ENCODE results near the gene FASTKD1. TPM values are rescaled to one million over a fixed set of nuclear protein-coding genes. Genes with fewer than 3 reads are reported as not detected.
"Not testable (repeated sequence)": the region's sequence is repeated elsewhere in the genome, so short reads cannot be mapped to it uniquely, and the experiment has no call there.

Gene FASTKD1
- total and polyA plus RNA-seq, 2 donors (not counting 1 experiment from before 2014, with no cell fraction given), result 8.5 to 31.0 TPM

GRCh38 chr2:169542433-169542832 is 31.2 kb downstream of the FASTKD1 start:
- Histone ChIP-seq H2AFZ (ENCODE audit: insufficient read depth, low read depth, low read length, poor library complexity, severe bottlenecking) (no peak overlapping the region), H4K20me1 (ENCODE audit: control insufficient read depth, insufficient read depth, low read length, poor library complexity, severe bottlenecking) (no peaks in the 10 kb centered on the region), H3K36me3 (replicated peaks in 1 of 2; ENCODE audit: control extremely low read depth in 1 of 2, control insufficient read depth in 1 of 2, extremely low read depth in 1 of 2, insufficient read depth in 2 of 2, low read length in 1 of 2) (peaks cover 9 to 19% of the 10 kb centered on the region in 2 experiments), H3K4me3 (ENCODE audit: control extremely low read depth in 1 of 5, extremely low read depth in 1 of 5, insufficient read depth in 1 of 5, low read depth in 2 of 5, low read length in 4 of 5) (no peak overlapping the region), H3K79me2 (ENCODE audit: control insufficient read depth, insufficient read depth, low read length) (no peaks in the 10 kb centered on the region), H3K27ac (ENCODE audit: low read length in 2 of 2) (no peak overlapping the region), H3K4me2 (replicated peaks; ENCODE audit: low read depth, low read length, poor library complexity, severe bottlenecking) (no peak overlapping the region), H3K9me3 (ENCODE audit: control extremely low read depth in 1 of 3, control insufficient read depth in 2 of 3, insufficient read depth in 1 of 3, low read length in 2 of 3) (no peaks in the 10 kb centered on the region), H3K4me1 (ENCODE audit: control insufficient read depth in 2 of 2, insufficient read depth in 2 of 2, low read length in 2 of 2) (no peaks in the 10 kb centered on the region), H3K9ac (ENCODE audit: low read length) (no peak overlapping the region), H3K27me3 (replicated peaks in 1 of 4; ENCODE audit: control extremely low read depth in 1 of 4, control insufficient read depth in 3 of 4, insufficient read depth in 4 of 4, low read length in 3 of 4) (no peaks in the 10 kb centered on the region)
- no peak overlapping the region for H3K27ac Mint-ChIP-seq
- no peak overlapping the region for H3K4me3 Mint-ChIP-seq
- 100% methylated on average over 1 of the region's 3 CpGs for WGBS (ENCODE audit: insufficient coverage)
- ChIA-PET POLR2A (no interaction called here), CTCF (interaction anchor here (0.7 kb wide), 1 partner anchor 14 kb away, joined by 3 read pairs; no protein-coding TSS in a partner anchor)
- DNase-seq (no peak), ATAC-seq (ENCODE audit: low read depth) (no peak)
- H3K4me1 Mint-ChIP-seq, result no peaks in the 10 kb centered on the region
- no peaks in the 10 kb centered on the region for H3K9me3 Mint-ChIP-seq (ENCODE audit: insufficient read depth)
- intact Hi-C loops (cut with micrococcal nuclease), result no loop called here
- H3K27me3 Mint-ChIP-seq, result no peaks in the 10 kb centered on the region
- TF ChIP-seq, protein P1, sequence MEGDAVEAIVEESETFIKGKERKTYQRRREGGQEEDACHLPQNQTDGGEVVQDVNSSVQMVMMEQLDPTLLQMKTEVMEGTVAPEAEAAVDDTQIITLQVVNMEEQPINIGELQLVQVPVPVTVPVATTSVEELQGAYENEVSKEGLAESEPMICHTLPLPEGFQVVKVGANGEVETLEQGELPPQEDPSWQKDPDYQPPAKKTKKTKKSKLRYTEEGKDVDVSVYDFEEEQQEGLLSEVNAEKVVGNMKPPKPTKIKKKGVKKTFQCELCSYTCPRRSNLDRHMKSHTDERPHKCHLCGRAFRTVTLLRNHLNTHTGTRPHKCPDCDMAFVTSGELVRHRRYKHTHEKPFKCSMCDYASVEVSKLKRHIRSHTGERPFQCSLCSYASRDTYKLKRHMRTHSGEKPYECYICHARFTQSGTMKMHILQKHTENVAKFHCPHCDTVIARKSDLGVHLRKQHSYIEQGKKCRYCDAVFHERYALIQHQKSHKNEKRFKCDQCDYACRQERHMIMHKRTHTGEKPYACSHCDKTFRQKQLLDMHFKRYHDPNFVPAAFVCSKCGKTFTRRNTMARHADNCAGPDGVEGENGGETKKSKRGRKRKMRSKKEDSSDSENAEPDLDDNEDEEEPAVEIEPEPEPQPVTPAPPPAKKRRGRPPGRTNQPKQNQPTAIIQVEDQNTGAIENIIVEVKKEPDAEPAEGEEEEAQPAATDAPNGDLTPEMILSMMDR (IDR thresholded peaks at IDR 0.05), result no peak
- no peak for TF ChIP-seq EZH2 (IDR thresholded peaks at IDR 0.05; ENCODE audit: borderline replicate concordance, insufficient read depth, low read depth, low read length, poor library complexity, severe bottlenecking)

- no peak overlapping the region for H2AFZ ChIP-seq (ENCODE audit: insufficient read depth, low read depth, low read length, poor library complexity, severe bottlenecking)
- no peak overlapping the region for H3K27ac Mint-ChIP-seq
- no peaks in the 10 kb centered on the region for H3K4me1 Mint-ChIP-seq
- POLR2A ChIA-PET, result no interaction called here
- no peaks in the 10 kb centered on the region for H3K4me1 ChIP-seq (ENCODE audit: control insufficient read depth in 2 of 2, insufficient read depth in 2 of 2, low read length in 2 of 2)
- ATAC-seq (ENCODE audit: low read depth) (no peak), DNase-seq (no peak)
- no peak overlapping the region for H3K9ac ChIP-seq (ENCODE audit: low read length)
- H3K36me3 ChIP-seq (replicated peaks in 1 of 2; ENCODE audit: control extremely low read depth in 1 of 2, control insufficient read depth in 1 of 2, extremely low read depth in 1 of 2, insufficient read depth in 2 of 2, low read length in 1 of 2), result peaks cover 7 to 9% of the 10 kb centered on the region in 2 experiments
- H3K4me2 ChIP-seq (replicated peaks; ENCODE audit: low read depth, low read length, poor library complexity, severe bottlenecking), result no peak overlapping the region
- no peak overlapping the region for H3K4me3 ChIP-seq (ENCODE audit: control extremely low read depth in 1 of 5, extremely low read depth in 1 of 5, insufficient read depth in 1 of 5, low read depth in 2 of 5, low read length in 4 of 5)
- no peaks in the 10 kb centered on the region for H4K20me1 ChIP-seq (ENCODE audit: control insufficient read depth, insufficient read depth, low read length, poor library complexity, severe bottlenecking)
- H3K4me3 Mint-ChIP-seq, result no peak overlapping the region
- no peaks in the 10 kb centered on the region for H3K9me3 Mint-ChIP-seq (ENCODE audit: insufficient read depth)
- CTCF ChIA-PET, result no interaction called here
- intact Hi-C loops (cut with micrococcal nuclease), result no loop called here
- no peak overlapping the region for H3K27ac ChIP-seq (ENCODE audit: low read length in 2 of 2)
- no peaks in the 10 kb centered on the region for H3K27me3 ChIP-seq (replicated peaks in 1 of 4; ENCODE audit: control extremely low read depth in 1 of 4, control insufficient read depth in 3 of 4, insufficient read depth in 4 of 4, low read length in 3 of 4)
- H3K27me3 Mint-ChIP-seq, result no peaks in the 10 kb centered on the region
- no CpG with 5 or more reads among the region's 2 CpGs for WGBS (ENCODE audit: insufficient coverage)
- H3K79me2 ChIP-seq (ENCODE audit: control insufficient read depth, insufficient read depth, low read length), result no peaks in the 10 kb centered on the region
- TF ChIP-seq EZH2 (IDR thresholded peaks at IDR 0.05; ENCODE audit: borderline replicate concordance, insufficient read depth, low read depth, low read length, poor library complexity, severe bottlenecking), result no peak
- TF ChIP-seq, protein P1 (IDR thresholded peaks at IDR 0.05), result no peak
- no peaks in the 10 kb centered on the region for H3K9me3 ChIP-seq (ENCODE audit: control extremely low read depth in 1 of 3, control insufficient read depth in 2 of 3, insufficient read depth in 1 of 3, low read length in 2 of 3)
Measured at GRCh38 chr2:169540146-169540545, 33.5 kb downstream of the FASTKD1 start.

DNA sequence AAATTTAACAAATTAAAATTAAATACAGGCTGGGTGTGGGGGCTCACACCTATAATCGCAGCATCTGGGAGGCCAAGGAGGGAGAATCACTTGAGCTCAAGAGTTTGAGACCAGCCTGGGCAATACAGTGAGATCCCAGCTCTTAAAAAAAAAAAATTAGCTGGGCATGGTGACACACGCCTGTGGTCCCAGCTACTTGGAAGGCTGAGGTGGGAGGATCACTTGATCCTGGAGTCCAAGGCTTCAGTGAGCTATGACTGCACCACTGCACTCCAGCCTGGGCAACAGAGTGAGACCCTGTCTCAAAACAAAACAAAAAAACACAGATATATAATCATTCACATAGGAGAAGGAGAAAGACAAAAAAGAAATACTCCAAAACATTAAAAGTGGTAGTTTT is 34.2 kb downstream of the FASTKD1 start:
- H3K27ac ChIP-seq (ENCODE audit: low read length in 2 of 2); H3K9me3 Mint-ChIP-seq (ENCODE audit: insufficient read depth); H3K4me1 Mint-ChIP-seq; H3K36me3 ChIP-seq (replicated peaks in 1 of 2; ENCODE audit: control extremely low read depth in 1 of 2, control insufficient read depth in 1 of 2, extremely low read depth in 1 of 2, insufficient read depth in 2 of 2, low read length in 1 of 2); H3K27me3 ChIP-seq (replicated peaks in 1 of 4; ENCODE audit: control extremely low read depth in 1 of 4, control insufficient read depth in 3 of 4, insufficient read depth in 4 of 4, low read length in 3 of 4); H3K27ac Mint-ChIP-seq; H3K9ac ChIP-seq (ENCODE audit: low read length); POLR2A ChIA-PET; DNase-seq; H2AFZ ChIP-seq (ENCODE audit: insufficient read depth, low read depth, low read length, poor library complexity, severe bottlenecking); ATAC-seq (ENCODE audit: low read depth); H3K79me2 ChIP-seq (ENCODE audit: control insufficient read depth, insufficient read depth, low read length); H3K4me1 ChIP-seq (ENCODE audit: control insufficient read depth in 2 of 2, insufficient read depth in 2 of 2, low read length in 2 of 2); H3K4me3 ChIP-seq (ENCODE audit: control extremely low read depth in 1 of 5, extremely low read depth in 1 of 5, insufficient read depth in 1 of 5, low read depth in 2 of 5, low read length in 4 of 5); H3K4me2 ChIP-seq (replicated peaks; ENCODE audit: low read depth, low read length, poor library complexity, severe bottlenecking); H3K27me3 Mint-ChIP-seq; intact Hi-C loops (cut with micrococcal nuclease); H3K9me3 ChIP-seq (ENCODE audit: control extremely low read depth in 1 of 3, control insufficient read depth in 2 of 3, insufficient read depth in 1 of 3, low read length in 2 of 3); H4K20me1 ChIP-seq (ENCODE audit: control insufficient read depth, insufficient read depth, low read length, poor library complexity, severe bottlenecking); H3K4me3 Mint-ChIP-seq: not testable (repeated sequence)
- CTCF ChIA-PET, result interaction anchor here (1.1 kb wide), 1 partner anchor 11 kb away, joined by 4 read pairs; no protein-coding TSS in a partner anchor
- 100% methylated on average over 1 of the region's 2 CpGs for WGBS (ENCODE audit: insufficient coverage)

All from B cell (primary cell).